AG09319 (cell line): ENCODE data around the gene ERI3.

ENCODE experiments used
- DNase-seq: peaks from one replicate; pipeline ENCODE4 v3.0.0-alpha.2; 2010; ENCODE audit warnings: low read depth; ENCODE audit errors: extremely low read depth
- TF ChIP-seq, protein P1 (sequence below): IDR thresholded peaks from 2 replicates; pipeline ENCODE4 v1.5.1; 2011; ENCODE audit warnings: low read depth, mild to moderate bottlenecking, inconsistent platforms, low read length, moderate library complexity

The ERI3 gene

DNA sequence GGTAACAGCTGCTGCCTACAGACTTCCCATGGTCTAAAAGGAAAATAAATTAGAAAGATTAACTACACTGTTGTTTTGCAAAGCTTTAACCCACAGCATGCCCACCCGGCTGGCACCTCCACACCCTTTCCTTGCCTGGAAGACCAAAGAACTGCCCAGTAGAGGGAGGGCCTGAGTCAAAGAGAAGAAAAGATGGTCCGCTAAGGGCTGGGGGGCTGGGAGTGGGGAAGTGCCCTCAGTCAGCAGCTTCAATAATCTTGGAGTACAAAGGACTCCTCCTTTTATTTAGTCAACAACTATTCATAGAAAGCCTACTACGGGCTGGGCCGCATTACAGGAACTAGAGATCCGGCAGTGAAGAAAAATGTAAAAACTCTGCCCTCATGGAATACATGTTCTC is 40.6 kb downstream of the ERI3 start:
- TF ChIP-seq, protein P1, sequence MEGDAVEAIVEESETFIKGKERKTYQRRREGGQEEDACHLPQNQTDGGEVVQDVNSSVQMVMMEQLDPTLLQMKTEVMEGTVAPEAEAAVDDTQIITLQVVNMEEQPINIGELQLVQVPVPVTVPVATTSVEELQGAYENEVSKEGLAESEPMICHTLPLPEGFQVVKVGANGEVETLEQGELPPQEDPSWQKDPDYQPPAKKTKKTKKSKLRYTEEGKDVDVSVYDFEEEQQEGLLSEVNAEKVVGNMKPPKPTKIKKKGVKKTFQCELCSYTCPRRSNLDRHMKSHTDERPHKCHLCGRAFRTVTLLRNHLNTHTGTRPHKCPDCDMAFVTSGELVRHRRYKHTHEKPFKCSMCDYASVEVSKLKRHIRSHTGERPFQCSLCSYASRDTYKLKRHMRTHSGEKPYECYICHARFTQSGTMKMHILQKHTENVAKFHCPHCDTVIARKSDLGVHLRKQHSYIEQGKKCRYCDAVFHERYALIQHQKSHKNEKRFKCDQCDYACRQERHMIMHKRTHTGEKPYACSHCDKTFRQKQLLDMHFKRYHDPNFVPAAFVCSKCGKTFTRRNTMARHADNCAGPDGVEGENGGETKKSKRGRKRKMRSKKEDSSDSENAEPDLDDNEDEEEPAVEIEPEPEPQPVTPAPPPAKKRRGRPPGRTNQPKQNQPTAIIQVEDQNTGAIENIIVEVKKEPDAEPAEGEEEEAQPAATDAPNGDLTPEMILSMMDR, result peak; percentile 7; the same call in 1 of the 2 replicates
- DNase-seq, result no peak

DNA sequence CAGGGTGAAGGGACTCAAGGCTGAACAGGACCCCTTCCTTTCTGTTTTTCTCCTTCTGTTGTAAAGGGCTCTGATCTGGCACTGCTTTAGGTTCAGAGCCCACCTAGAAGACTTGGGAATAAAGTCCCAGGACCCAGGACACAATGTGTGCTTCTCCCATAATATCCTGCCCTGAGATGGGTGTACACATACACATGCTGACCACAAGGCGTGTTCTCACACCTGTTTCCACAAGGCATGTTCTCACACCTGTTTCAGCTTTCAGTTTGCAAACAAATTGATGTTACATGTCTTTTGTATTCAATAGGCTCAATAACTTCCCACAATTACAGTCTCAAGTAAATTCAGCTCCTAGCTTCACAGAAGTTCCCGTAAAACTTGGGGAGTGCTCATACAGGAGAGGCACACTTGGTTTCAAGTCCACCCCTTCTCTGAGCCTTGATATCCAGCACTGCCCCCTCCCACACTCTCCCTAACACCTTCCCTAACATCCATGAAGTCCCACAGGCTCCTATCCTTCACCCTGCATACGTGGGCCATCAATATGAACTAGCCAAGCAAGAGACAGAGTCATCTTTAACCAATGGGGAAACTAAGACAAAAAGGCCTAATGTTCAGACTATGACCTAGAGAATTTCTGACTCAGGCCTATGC is 41.7 kb downstream of the ERI3 start:
- TF ChIP-seq, protein P1, result no peak
- DNase-seq, result no peak

DNA sequence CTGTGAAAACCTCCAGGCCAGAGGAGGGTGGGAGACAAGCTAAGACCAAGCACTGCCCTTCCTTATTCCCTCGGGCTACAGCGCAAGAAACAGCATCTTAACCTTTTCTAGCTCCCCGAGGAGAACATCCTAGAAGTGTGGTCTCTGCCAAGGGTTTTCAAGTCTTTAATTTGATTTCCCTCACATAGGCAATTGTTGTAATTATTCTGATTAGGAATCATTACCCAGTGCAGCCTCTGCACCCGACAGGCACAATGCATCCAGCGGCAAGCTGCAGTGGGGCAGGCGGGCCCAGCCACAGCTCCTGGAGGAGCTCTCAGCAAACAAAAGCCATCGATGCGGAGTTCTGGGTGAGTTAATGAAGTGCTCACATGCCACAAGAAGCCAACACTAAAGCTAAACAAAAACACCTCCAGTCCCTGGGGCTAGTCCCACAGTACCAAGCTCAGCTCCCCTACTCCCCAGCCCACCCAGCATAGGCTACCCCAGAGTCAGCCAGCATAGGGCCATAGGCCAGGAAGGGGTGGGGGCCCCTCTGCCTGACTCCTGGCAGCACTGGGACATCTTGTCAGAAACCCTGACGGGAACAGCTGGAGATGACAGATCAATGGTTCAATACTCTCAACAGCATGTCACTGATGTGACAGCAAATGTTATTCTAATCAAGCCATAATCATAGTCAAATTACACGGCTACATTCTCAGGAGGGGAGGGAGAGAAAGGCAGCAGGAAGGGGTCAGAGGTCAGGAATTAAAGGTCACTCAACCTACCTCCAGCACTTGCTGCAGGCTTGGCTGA is 42.5 kb downstream of the ERI3 start:
- TF ChIP-seq, protein P1, result no peak
- DNase-seq, result no peak

DNA sequence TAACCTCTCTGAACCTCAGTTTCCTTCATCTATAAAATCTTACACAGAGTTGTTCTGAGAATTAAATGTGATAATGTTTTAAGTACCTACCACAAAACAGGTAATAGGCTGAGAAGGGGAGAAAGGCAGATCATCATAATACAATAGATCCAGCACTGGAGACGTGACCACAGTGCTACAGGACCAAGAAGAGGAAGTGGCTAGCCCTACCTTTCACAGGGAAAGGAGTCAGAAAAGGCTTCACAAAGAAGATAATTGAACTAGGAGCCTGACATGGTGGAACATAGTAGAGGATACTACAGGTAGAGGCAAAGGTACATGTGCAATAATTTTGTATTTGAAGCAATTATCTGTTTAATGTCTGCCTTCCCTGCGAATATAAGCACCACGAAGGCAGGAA is 45.1 kb downstream of the ERI3 start:
- no peak for DNase-seq

DNA sequence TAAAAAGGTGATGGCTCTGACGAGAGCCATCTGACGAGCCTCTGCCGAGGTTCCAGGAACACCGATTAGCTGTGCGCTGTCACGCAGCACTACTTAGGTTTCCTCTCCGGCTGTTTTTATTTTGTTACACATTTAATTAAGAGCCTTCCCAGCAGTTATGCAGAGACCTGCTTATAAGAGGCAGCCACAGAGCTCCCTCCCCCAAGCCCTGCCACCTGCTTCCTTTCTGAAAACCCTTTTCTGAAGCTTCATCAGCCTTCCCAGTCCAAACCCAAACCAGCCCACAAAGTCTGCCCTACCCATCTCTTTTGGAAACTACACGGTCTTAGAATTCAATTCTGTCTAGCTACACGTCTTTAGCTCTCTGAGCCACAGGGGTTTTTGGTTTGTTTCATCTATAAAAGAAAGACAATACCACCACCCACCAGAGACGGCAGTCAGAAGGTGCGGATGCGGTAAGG is 49.1 kb downstream of the ERI3 start:
- no peak for DNase-seq
- TF ChIP-seq, protein P1, result no peak

More for the DNA sequence above, 45.1 kb downstream of the ERI3 start:
- TF ChIP-seq, protein P1, result no peak

DNA sequence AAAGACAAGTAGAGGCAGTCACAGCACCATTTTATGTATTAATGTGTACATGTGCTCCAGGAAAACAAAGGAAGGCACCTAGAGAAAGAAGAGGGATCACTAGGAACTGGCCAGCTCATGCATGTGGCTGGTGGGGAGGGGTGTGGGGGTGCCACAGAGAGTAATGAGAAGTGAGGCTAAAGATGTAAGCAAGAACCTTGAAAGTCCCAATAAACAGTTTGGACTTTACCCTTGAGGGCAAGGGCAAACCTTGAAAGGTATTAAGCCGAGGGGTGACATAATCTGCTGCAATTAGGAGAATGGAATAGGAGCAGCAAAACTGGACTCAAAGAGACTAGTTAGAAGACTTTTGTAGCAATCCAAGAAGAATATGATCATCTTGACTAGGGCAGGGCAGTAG is 51.5 kb downstream of the ERI3 start:
- TF ChIP-seq, protein P1, result no peak

DNA sequence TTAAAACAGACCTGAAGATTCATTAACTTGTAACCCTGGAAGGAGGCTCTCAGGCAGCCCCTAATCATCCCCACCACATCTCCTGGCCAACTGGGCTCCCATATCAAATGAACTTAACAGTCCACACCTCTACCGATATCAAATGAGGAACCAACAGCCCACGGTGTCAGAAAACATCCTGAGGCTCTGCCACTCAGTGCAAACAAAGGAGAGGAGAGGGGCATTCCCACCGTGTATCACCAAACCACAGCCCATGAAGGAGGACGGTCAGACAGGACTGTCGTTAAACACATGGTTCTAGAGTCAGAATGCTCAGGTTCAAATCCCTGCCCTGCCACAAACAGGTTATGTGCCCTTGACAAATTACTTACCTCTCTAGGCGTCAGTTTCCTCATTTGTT is 52.5 kb downstream of the ERI3 start:
- DNase-seq, result no peak
- TF ChIP-seq, protein P1, result no peak

More for the DNA sequence above, 51.5 kb downstream of the ERI3 start:
- DNase-seq, result no peak
